ENCODE data around the gene TMLHE. TPM values are rescaled to one million over a fixed set of nuclear protein-coding genes. Genes with fewer than 3 reads are reported as not detected.

TMLHE gene
- total RNA-seq, 1 experiment from 2014 or later, result 12.2 TPM

- Histone ChIP-seq H3K27ac (ENCODE audit: low read depth, low read length) (no peak overlapping the region), H3K9me3 (ENCODE audit: control insufficient read depth in 1 of 2, insufficient read depth in 1 of 2, low read depth in 1 of 2, low read length in 2 of 2) (no peaks in the 10 kb centered on the region), H3K9ac (ENCODE audit: low read length) (no peak overlapping the region), H3K9me2 (ENCODE audit: insufficient read depth) (no peaks in the 10 kb centered on the region), H2AFZ (ENCODE audit: low read depth, low read length, poor library complexity, severe bottlenecking) (no peak overlapping the region), H3K27me3 (ENCODE audit: insufficient read depth, low read length) (no peaks in the 10 kb centered on the region), H3K36me3 (ENCODE audit: control insufficient read depth in 1 of 2, insufficient read depth in 2 of 2, low read length in 2 of 2) (no peaks in the 10 kb centered on the region), H3K4me1 (ENCODE audit: control insufficient read depth in 1 of 2, insufficient read depth in 2 of 2, low read length in 2 of 2) (no peaks in the 10 kb centered on the region), H3K4me2 (ENCODE audit: low read length) (no peak overlapping the region), H3K79me2 (ENCODE audit: insufficient read depth, low read length) (no peaks in the 10 kb centered on the region), H3K4me3 (replicated peaks in 1 of 2; ENCODE audit: low read depth in 1 of 2, low read length in 2 of 2) (no peak overlapping the region), H4K20me1 (ENCODE audit: insufficient read depth) (no peaks in the 10 kb centered on the region)
- CTCF ChIA-PET, result no interaction called here
- POLR2A ChIA-PET, result no interaction called here
- TF ChIP-seq ELF1 (IDR thresholded peaks at IDR 0.05; ENCODE audit: borderline replicate concordance, low read depth) (no peak), POLR2AphosphoS5 (IDR thresholded peaks at IDR 0.05; ENCODE audit: low read depth, low read length) (no peak), SP1 (IDR thresholded peaks at IDR 0.05; ENCODE audit: low read depth) (no peak), SRF (IDR thresholded peaks at IDR 0.05; ENCODE audit: low read depth) (no peak), RAD21 (IDR thresholded peaks at IDR 0.05; ENCODE audit: low read depth) (no peak), FOSL1 (IDR thresholded peaks at IDR 0.05; ENCODE audit: low read depth) (no peak), EZH2 (IDR thresholded peaks at IDR 0.05) (no peak), YY1 (IDR thresholded peaks at IDR 0.05; ENCODE audit: extremely low read depth, insufficient replicate concordance, low read depth, low read length) (no peak), CEBPB (IDR thresholded peaks at IDR 0.05; ENCODE audit: low read depth) (no peak), ZNF274 (IDR thresholded peaks at IDR 0.05; ENCODE audit: low read depth, low read length) (no peak)
- TF ChIP-seq, protein P1, sequence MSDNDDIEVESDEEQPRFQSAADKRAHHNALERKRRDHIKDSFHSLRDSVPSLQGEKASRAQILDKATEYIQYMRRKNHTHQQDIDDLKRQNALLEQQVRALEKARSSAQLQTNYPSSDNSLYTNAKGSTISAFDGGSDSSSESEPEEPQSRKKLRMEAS (IDR thresholded peaks at IDR 0.05), result no peak
- TF ChIP-seq, protein P2, sequence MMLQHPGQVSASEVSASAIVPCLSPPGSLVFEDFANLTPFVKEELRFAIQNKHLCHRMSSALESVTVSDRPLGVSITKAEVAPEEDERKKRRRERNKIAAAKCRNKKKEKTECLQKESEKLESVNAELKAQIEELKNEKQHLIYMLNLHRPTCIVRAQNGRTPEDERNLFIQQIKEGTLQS (IDR thresholded peaks at IDR 0.05), result no peak
- no peak for ATAC-seq
- intact Hi-C loops (cut with micrococcal nuclease), result no loop called here
- no peak for DNase-seq (ENCODE audit: low read depth, low spot score)
- RAD21 ChIA-PET (ENCODE audit: low non-redundant PET in 1 of 2, low total read pairs in 2 of 2, uncharacterized antibody in 2 of 2, unreplicated experiment in 2 of 2), result no interaction called here
- BruUV-seq (replicated peaks), result no TSS peak
Measured at GRCh38 chrX:155514225-155514624, 98.5 kb downstream of the TMLHE start.

GRCh38 chrX:155505296-155505695, 107.5 kb downstream of the TMLHE start:
- no peak overlapping the region for H3K4me2 ChIP-seq (ENCODE audit: low read length)
- BruUV-seq (replicated peaks), result no TSS peak
- no peaks in the 10 kb centered on the region for H3K9me2 ChIP-seq (ENCODE audit: insufficient read depth)
- no peaks in the 10 kb centered on the region for H3K27me3 ChIP-seq (ENCODE audit: insufficient read depth, low read length)
- H3K36me3 ChIP-seq (ENCODE audit: control insufficient read depth in 1 of 2, insufficient read depth in 2 of 2, low read length in 2 of 2), result no peaks in the 10 kb centered on the region
- H3K4me1 ChIP-seq (ENCODE audit: control insufficient read depth in 1 of 2, insufficient read depth in 2 of 2, low read length in 2 of 2), result no peaks in the 10 kb centered on the region
- RAD21 ChIA-PET (ENCODE audit: low non-redundant PET in 1 of 2, low total read pairs in 2 of 2, uncharacterized antibody in 2 of 2, unreplicated experiment in 2 of 2), result no interaction called here
- CTCF ChIA-PET, result no interaction called here
- ATAC-seq (no peak), DNase-seq (ENCODE audit: low read depth, low spot score) (no peak)
- POLR2A ChIA-PET, result no interaction called here
- H4K20me1 ChIP-seq (ENCODE audit: insufficient read depth), result no peaks in the 10 kb centered on the region
- no peak overlapping the region for H3K4me3 ChIP-seq (replicated peaks in 1 of 2; ENCODE audit: low read depth in 1 of 2, low read length in 2 of 2)
- no peak overlapping the region for H3K27ac ChIP-seq (ENCODE audit: low read depth, low read length)
- H3K9ac ChIP-seq (ENCODE audit: low read length), result no peak overlapping the region
- no peaks in the 10 kb centered on the region for H3K9me3 ChIP-seq (ENCODE audit: control insufficient read depth in 1 of 2, insufficient read depth in 1 of 2, low read depth in 1 of 2, low read length in 2 of 2)
- intact Hi-C loops (cut with micrococcal nuclease), result no loop called here
- H2AFZ ChIP-seq (ENCODE audit: low read depth, low read length, poor library complexity, severe bottlenecking), result no peak overlapping the region
- no peaks in the 10 kb centered on the region for H3K79me2 ChIP-seq (ENCODE audit: insufficient read depth, low read length)
- TF ChIP-seq CEBPB (IDR thresholded peaks at IDR 0.05; ENCODE audit: low read depth), result no peak
- TF ChIP-seq TCF7L2 (IDR thresholded peaks at IDR 0.05; ENCODE audit: borderline replicate concordance, extremely low read depth, insufficient read depth, insufficient read length), result no peak
- TF ChIP-seq, protein P1 (IDR thresholded peaks at IDR 0.05), result no peak
- TF ChIP-seq JUND (IDR thresholded peaks at IDR 0.05), result no peak
- no peak for TF ChIP-seq ZFX (IDR thresholded peaks at IDR 0.05)
- TF ChIP-seq FOSL1 (IDR thresholded peaks at IDR 0.05; ENCODE audit: low read depth), result no peak
- TF ChIP-seq POLR2A (IDR thresholded peaks at IDR 0.05; ENCODE audit: borderline replicate concordance, extremely low read depth, insufficient read depth, insufficient read length), result no peak
- TF ChIP-seq ZNF274 (IDR thresholded peaks at IDR 0.05; ENCODE audit: low read depth, low read length), result no peak
- no peak for TF ChIP-seq ELF1 (IDR thresholded peaks at IDR 0.05; ENCODE audit: borderline replicate concordance, low read depth)
- no peak for TF ChIP-seq RAD21 (IDR thresholded peaks at IDR 0.05; ENCODE audit: low read depth)
- TF ChIP-seq CTCF (IDR thresholded peaks at IDR 0.05 in 2 of 3, conservative IDR thresholded peaks at IDR 0.05 in 1 of 3; ENCODE audit: borderline replicate concordance in 1 of 3, insufficient read depth in 1 of 3, low read depth in 2 of 3, low read length in 2 of 3), result no peak
